HL-60 (cell line): ENCODE data around the gene TSPAN18.

Source experiments
- DNase-seq, 2 experiments: peaks; one replicate each; pipeline ENCODE4 v3.0.0-alpha.2; 2010 to 2020; ENCODE audit warnings: low read depth in 1 of 2, low spot score in 1 of 2
- H3K27ac ChIP-seq: fragments of 250-450 bp; sonication (Bioruptor Pico); replicated peaks from 2 replicates; pipeline ENCODE4 v1.5.1; 2020; ENCODE audit warnings: mild to moderate bottlenecking, moderate library complexity
- H3K27me3 ChIP-seq: fragments of 250-450 bp; sonication (Bioruptor Pico); 2 replicates; pipeline ENCODE4 v1.5.1; 2021; ENCODE audit warnings: mild to moderate bottlenecking, moderate library complexity; ENCODE audit not compliant: insufficient read depth, poor library complexity, severe bottlenecking
- H3K4me3 ChIP-seq: replicated peaks from 2 replicates; pipeline ENCODE4 v1.5.1; 2011; ENCODE audit warnings: mild to moderate bottlenecking, control low read depth, low read length; ENCODE audit not compliant: insufficient read depth
- GABPA ChIP-seq: IDR thresholded peaks from 2 replicates; pipeline ENCODE4 v1.6.1; 2012; ENCODE audit warnings: low read depth
- POLR2AphosphoS5 ChIP-seq: IDR thresholded peaks from 2 replicates; pipeline ENCODE4 v1.6.1; 2012; ENCODE audit warnings: low read depth
- SPI1 ChIP-seq: IDR thresholded peaks from 2 replicates; pipeline ENCODE4 v1.6.1; 2012; ENCODE audit warnings: low read depth, mild to moderate bottlenecking, borderline replicate concordance
- TF ChIP-seq, protein P1 (sequence below): IDR thresholded peaks from 2 replicates; pipeline ENCODE4 v1.6.1; 2012; ENCODE audit warnings: low read depth; ENCODE audit not compliant: insufficient replicate concordance
- TF ChIP-seq, protein P2 (sequence below): IDR thresholded peaks from one replicate; pipeline ENCODE4 v1.5.1; 2011; ENCODE audit warnings: low read length, control low read depth, inconsistent platforms; ENCODE audit not compliant: insufficient read depth

TSPAN18 gene

DNA sequence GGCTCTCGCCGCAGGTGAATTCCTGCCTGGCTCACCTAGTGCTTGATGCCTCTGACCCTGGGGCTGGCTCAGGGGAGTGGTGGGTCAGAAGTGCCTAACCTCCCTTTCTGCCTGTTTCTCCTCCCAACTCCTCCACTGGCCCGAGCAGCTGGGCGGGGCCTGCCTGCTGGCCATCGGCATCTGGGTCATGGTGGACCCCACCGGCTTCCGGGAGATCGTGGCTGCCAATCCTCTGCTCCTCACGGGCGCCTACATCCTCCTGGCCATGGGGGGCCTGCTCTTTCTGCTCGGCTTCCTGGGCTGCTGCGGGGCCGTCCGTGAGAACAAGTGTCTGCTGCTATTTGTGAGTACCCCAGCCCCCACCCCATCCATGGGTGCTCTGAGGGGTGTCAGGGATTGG lies 182.8 kb downstream of the TSPAN18 start:
- H3K4me3 ChIP-seq = no peak overlapping the region
- DNase-seq = no peak
- TF ChIP-seq GABPA (no peak), SPI1 (no peak), POLR2AphosphoS5 (no peak)
- TF ChIP-seq, protein P1, sequence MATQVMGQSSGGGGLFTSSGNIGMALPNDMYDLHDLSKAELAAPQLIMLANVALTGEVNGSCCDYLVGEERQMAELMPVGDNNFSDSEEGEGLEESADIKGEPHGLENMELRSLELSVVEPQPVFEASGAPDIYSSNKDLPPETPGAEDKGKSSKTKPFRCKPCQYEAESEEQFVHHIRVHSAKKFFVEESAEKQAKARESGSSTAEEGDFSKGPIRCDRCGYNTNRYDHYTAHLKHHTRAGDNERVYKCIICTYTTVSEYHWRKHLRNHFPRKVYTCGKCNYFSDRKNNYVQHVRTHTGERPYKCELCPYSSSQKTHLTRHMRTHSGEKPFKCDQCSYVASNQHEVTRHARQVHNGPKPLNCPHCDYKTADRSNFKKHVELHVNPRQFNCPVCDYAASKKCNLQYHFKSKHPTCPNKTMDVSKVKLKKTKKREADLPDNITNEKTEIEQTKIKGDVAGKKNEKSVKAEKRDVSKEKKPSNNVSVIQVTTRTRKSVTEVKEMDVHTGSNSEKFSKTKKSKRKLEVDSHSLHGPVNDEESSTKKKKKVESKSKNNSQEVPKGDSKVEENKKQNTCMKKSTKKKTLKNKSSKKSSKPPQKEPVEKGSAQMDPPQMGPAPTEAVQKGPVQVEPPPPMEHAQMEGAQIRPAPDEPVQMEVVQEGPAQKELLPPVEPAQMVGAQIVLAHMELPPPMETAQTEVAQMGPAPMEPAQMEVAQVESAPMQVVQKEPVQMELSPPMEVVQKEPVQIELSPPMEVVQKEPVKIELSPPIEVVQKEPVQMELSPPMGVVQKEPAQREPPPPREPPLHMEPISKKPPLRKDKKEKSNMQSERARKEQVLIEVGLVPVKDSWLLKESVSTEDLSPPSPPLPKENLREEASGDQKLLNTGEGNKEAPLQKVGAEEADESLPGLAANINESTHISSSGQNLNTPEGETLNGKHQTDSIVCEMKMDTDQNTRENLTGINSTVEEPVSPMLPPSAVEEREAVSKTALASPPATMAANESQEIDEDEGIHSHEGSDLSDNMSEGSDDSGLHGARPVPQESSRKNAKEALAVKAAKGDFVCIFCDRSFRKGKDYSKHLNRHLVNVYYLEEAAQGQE = no peak
- TF ChIP-seq, protein P2, sequence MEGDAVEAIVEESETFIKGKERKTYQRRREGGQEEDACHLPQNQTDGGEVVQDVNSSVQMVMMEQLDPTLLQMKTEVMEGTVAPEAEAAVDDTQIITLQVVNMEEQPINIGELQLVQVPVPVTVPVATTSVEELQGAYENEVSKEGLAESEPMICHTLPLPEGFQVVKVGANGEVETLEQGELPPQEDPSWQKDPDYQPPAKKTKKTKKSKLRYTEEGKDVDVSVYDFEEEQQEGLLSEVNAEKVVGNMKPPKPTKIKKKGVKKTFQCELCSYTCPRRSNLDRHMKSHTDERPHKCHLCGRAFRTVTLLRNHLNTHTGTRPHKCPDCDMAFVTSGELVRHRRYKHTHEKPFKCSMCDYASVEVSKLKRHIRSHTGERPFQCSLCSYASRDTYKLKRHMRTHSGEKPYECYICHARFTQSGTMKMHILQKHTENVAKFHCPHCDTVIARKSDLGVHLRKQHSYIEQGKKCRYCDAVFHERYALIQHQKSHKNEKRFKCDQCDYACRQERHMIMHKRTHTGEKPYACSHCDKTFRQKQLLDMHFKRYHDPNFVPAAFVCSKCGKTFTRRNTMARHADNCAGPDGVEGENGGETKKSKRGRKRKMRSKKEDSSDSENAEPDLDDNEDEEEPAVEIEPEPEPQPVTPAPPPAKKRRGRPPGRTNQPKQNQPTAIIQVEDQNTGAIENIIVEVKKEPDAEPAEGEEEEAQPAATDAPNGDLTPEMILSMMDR = no peak
- peaks cover 2% of the 10 kb centered on the region for H3K27me3 ChIP-seq
- no peak overlapping the region for H3K27ac ChIP-seq

- H3K27me3 ChIP-seq = peaks cover 2% of the 10 kb centered on the region
- TF ChIP-seq, protein P2 = no peak
- TF ChIP-seq POLR2AphosphoS5 = no peak
- TF ChIP-seq GABPA = no peak
- TF ChIP-seq, protein P1 = no peak
- TF ChIP-seq SPI1 = no peak
- H3K4me3 ChIP-seq = no peak overlapping the region
- no peak overlapping the region for H3K27ac ChIP-seq
- DNase-seq = no peak
These were observed 183.8 kb downstream of the TSPAN18 start for GRCh38 chr11:44910591-44910990.

DNA sequence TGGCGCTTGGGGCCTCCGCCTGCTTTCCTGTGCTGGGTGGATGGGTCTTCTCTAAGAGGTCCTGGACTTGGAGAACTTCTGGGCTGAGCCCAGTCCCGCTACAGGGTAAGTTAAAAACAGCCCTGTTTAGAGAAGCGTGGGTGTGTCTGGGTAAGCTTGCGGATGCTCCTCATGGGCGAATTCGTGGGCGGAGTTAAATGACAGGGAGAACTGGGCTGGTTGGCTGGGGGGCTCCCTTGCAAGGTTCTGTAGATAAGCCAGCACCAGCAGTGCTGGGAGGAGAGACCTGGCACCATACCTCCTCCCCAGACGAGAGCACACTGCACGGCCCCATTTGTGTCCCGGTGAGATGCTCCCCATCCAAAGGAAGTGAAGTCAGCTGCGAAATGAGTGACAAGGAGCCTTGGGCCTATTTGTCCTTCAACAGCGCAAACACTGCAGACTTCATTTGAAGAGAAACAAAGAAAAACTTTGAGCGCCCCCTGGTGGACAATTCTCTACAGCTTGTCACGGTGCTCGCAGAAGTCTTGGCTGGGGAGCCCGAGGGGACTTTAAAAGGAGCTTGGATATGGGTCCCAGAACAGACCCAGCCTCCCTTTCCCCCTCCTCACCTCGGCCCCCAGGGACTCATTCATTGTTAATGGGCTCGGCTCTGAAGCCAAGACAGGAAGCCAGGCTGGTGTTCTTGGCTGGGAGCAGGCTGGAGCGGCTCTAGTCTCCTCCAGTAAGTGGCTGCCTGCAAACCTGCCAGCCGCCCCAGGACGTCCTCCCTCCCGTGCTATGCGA lies 184.5 kb downstream of the TSPAN18 start:
- H3K27me3 ChIP-seq = peaks cover 2% of the 10 kb centered on the region
- no peak overlapping the region for H3K4me3 ChIP-seq
- peak in 1 of 2 experiments; percentile 79 for DNase-seq
- H3K27ac ChIP-seq = no peak overlapping the region
- TF ChIP-seq, protein P2 = peak; percentile 50
- TF ChIP-seq POLR2AphosphoS5 = no peak
